Parathyroid adenoma (tissue), 2 donors: Measurements from ENCODE around the gene TNPO3.

ENCODE experiments used
- H2AFZ ChIP-seq: fragments of 300-600 bp; sonication (generic); one replicate; pipeline ENCODE4 v1.7.0; 2017; ENCODE audit warnings: antibody characterized with exemption, mild to moderate bottlenecking
- H3K27ac ChIP-seq: fragments of 300-600 bp; sonication (generic); one replicate; pipeline ENCODE4 v1.7.0; 2017
- H3K27me3 ChIP-seq: fragments of 300-600 bp; sonication (generic); one replicate; pipeline ENCODE4 v1.7.0; 2017; ENCODE audit warnings: low read length; ENCODE audit not compliant: control insufficient read depth, insufficient read depth
- H3K36me3 ChIP-seq: fragments of 300-600 bp; sonication (generic); one replicate; pipeline ENCODE4 v1.7.0; 2017; ENCODE audit warnings: low read length; ENCODE audit not compliant: control insufficient read depth, insufficient read depth
- H3K4me1 ChIP-seq: fragments of 300-600 bp; sonication (generic); one replicate; pipeline ENCODE4 v1.7.0; 2017; ENCODE audit warnings: control low read depth
- H3K4me2 ChIP-seq: fragments of 300-600 bp; sonication (generic); one replicate; pipeline ENCODE4 v1.7.0; 2017; ENCODE audit warnings: low read length
- H3K4me3 ChIP-seq: fragments of 300-600 bp; sonication (generic); one replicate; pipeline ENCODE4 v1.7.0; 2017; ENCODE audit warnings: low read depth, low read length
- H3K79me2 ChIP-seq: fragments of 300-600 bp; sonication (generic); one replicate; pipeline ENCODE4 v1.7.0; 2017; ENCODE audit warnings: control low read depth
- H3K9ac ChIP-seq: fragments of 300-600 bp; sonication (generic); one replicate; pipeline ENCODE4 v1.7.0; 2017; ENCODE audit warnings: mild to moderate bottlenecking
- H3K9me3 ChIP-seq: fragments of 300-600 bp; sonication (generic); one replicate; pipeline ENCODE4 v1.7.0; 2017; ENCODE audit warnings: low read length; ENCODE audit not compliant: control insufficient read depth
- CTCF ChIP-seq: fragments of 300-600 bp; sonication (generic); IDR thresholded peaks from one replicate; pipeline ENCODE4 v1.7.0; 2017; ENCODE audit warnings: antibody characterized with exemption, mild to moderate bottlenecking
- donor health status: primary hyperparathyroidism.

The TNPO3 gene

GRCh38 chr7:129078455-129078854, 23.5 kb upstream of the TNPO3 start:
- Histone ChIP-seq H3K36me3 (no peaks in the 10 kb centered on the region), H3K4me1 (no peaks in the 10 kb centered on the region), H3K4me3 (no peak overlapping the region), H3K27ac (no peak overlapping the region), H3K27me3 (no peaks in the 10 kb centered on the region), H3K79me2 (no peaks in the 10 kb centered on the region), H3K9me3 (no peaks in the 10 kb centered on the region), H3K9ac (no peak overlapping the region), H3K4me2 (no peak overlapping the region), H2AFZ (no peak overlapping the region)
- no peak for TF ChIP-seq CTCF

- no peaks in the 10 kb centered on the region for H3K4me1 ChIP-seq
- H3K9ac ChIP-seq = no peak overlapping the region
- TF ChIP-seq CTCF = no peak
- no peaks in the 10 kb centered on the region for H3K9me3 ChIP-seq
- no peaks in the 10 kb centered on the region for H3K36me3 ChIP-seq
- H3K27ac ChIP-seq = no peak overlapping the region
- no peaks in the 10 kb centered on the region for H3K79me2 ChIP-seq
- no peak overlapping the region for H3K4me2 ChIP-seq
- no peak overlapping the region for H3K4me3 ChIP-seq
- no peak overlapping the region for H2AFZ ChIP-seq
- no peaks in the 10 kb centered on the region for H3K27me3 ChIP-seq
Observed at GRCh38 chr7:129076886-129077285, 22.0 kb upstream of the TNPO3 start.

GRCh38 chr7:129074994-129075393, 20.1 kb upstream of the TNPO3 start:
- Histone ChIP-seq H3K79me2 (no peaks in the 10 kb centered on the region), H2AFZ (no peak overlapping the region), H3K4me2 (no peak overlapping the region), H3K27ac (no peak overlapping the region), H3K9ac (no peak overlapping the region), H3K4me3 (no peak overlapping the region), H3K9me3 (no peaks in the 10 kb centered on the region), H3K27me3 (no peaks in the 10 kb centered on the region), H3K4me1 (no peaks in the 10 kb centered on the region), H3K36me3 (no peaks in the 10 kb centered on the region)
- TF ChIP-seq CTCF = no peak

GRCh38 chr7:129074361-129074871, 19.5 kb upstream of the TNPO3 start:
- Histone ChIP-seq H3K79me2 (no peaks in the 10 kb centered on the region), H3K9me3 (no peaks in the 10 kb centered on the region), H3K9ac (no peak overlapping the region), H3K4me2 (no peak overlapping the region), H3K27me3 (no peaks in the 10 kb centered on the region), H2AFZ (no peak overlapping the region), H3K4me1 (no peaks in the 10 kb centered on the region), H3K27ac (no peak overlapping the region), H3K36me3 (no peaks in the 10 kb centered on the region), H3K4me3 (no peak overlapping the region)
- no peak for TF ChIP-seq CTCF

GRCh38 chr7:129073738-129074137, 18.8 kb upstream of the TNPO3 start:
- Histone ChIP-seq H3K79me2 (no peaks in the 10 kb centered on the region), H3K4me2 (no peak overlapping the region), H3K9me3 (no peaks in the 10 kb centered on the region), H3K27ac (no peak overlapping the region), H3K4me3 (no peak overlapping the region), H3K27me3 (no peaks in the 10 kb centered on the region), H2AFZ (no peak overlapping the region), H3K9ac (no peak overlapping the region), H3K36me3 (no peaks in the 10 kb centered on the region), H3K4me1 (no peaks in the 10 kb centered on the region)
- TF ChIP-seq CTCF = no peak
